GM12891 (cell line): ENCODE results near the gene CCDC117.

ENCODE experiments used
- DNase-seq: peaks from one replicate; pipeline ENCODE4 v3.0.0; 2011; ENCODE audit warnings: low spot score; ENCODE audit not compliant: insufficient read length
- FAIRE-seq: peaks from 2 replicates; lab custom pipeline; 2011; peaks lifted over from hg19 to GRCh38; lab: Jason Lieb, UNC
- PAX5 ChIP-seq: IDR thresholded peaks from 2 replicates; pipeline ENCODE4 v1.6.1; 2011; ENCODE audit warnings: low read length, moderate library complexity, mild to moderate bottlenecking; ENCODE audit not compliant: insufficient read depth, severe bottlenecking
- POLR2A ChIP-seq: IDR thresholded peaks from 2 replicates; pipeline ENCODE4 v1.6.1; 2011; ENCODE audit warnings: low read depth, low read length, control low read depth
- POLR2AphosphoS5 ChIP-seq: IDR thresholded peaks from 2 replicates; pipeline ENCODE4 v1.6.1; 2011; ENCODE audit warnings: low read depth, low read length, control low read depth
- POU2F2 ChIP-seq: IDR thresholded peaks from 2 replicates; pipeline ENCODE4 v1.6.1; 2011; ENCODE audit warnings: low read depth, mild to moderate bottlenecking, control low read depth, low read length, moderate library complexity
- SPI1 ChIP-seq: IDR thresholded peaks from 2 replicates; pipeline ENCODE4 v1.6.1; 2011; ENCODE audit warnings: low read depth, low read length, control low read depth
- TAF1 ChIP-seq: IDR thresholded peaks from 2 replicates; pipeline ENCODE4 v1.6.1; 2011; ENCODE audit warnings: low read depth, low read length, control low read depth

Gene CCDC117

GRCh38 chr22:28791124-28791523 lies 18.6 kb downstream of the CCDC117 start:
- no peak for FAIRE-seq
- TF ChIP-seq PAX5 = no peak
- no peak for TF ChIP-seq POLR2AphosphoS5
- no peak for TF ChIP-seq POU2F2
- TF ChIP-seq SPI1 = no peak
- TF ChIP-seq TAF1 = no peak
- TF ChIP-seq POLR2A = no peak
- no peak for DNase-seq

GRCh38 chr22:28791841-28792490 lies 19.5 kb downstream of the CCDC117 start:
- DNase-seq (no peak), FAIRE-seq (no peak)
- TF ChIP-seq POLR2A (no peak), POLR2AphosphoS5 (no peak), SPI1 (0 out of 2 replicates have a peak, but pooled peaks have one; percentile 13), TAF1 (no peak), POU2F2 (no peak)

- peak; percentile 71 for FAIRE-seq
- no peak for DNase-seq
- TF ChIP-seq POU2F2 (no peak), POLR2AphosphoS5 (no peak), TAF1 (no peak), SPI1 (no peak), PAX5 (no peak), POLR2A (no peak)
These were observed 20.2 kb downstream of the CCDC117 start for GRCh38 chr22:28792491-28793383.

- TF ChIP-seq PAX5 (no peak), SPI1 (no peak), POU2F2 (no peak), POLR2AphosphoS5 (no peak), TAF1 (no peak), POLR2A (no peak)
- FAIRE-seq = no peak
These were observed 21.6 kb downstream of the CCDC117 start for GRCh38 chr22:28793976-28794584.

GRCh38 chr22:28795071-28795693 lies 22.7 kb downstream of the CCDC117 start:
- no peak for DNase-seq
- TF ChIP-seq POU2F2 (no peak), POLR2A (no peak), POLR2AphosphoS5 (no peak; the same call in 1 of the 2 replicates), TAF1 (no peak), SPI1 (no peak), PAX5 (no peak)
- FAIRE-seq = no peak

More at GRCh38 chr22:28793976-28794584, 21.6 kb downstream of the CCDC117 start:
- no peak for DNase-seq

- FAIRE-seq = peak; percentile 28
- no peak for DNase-seq
- no peak for TF ChIP-seq TAF1
- TF ChIP-seq PAX5 = no peak
- 0 out of 2 replicates have a peak, but pooled peaks have one; percentile 18 for TF ChIP-seq POLR2AphosphoS5
These were observed 23.7 kb downstream of the CCDC117 start for GRCh38 chr22:28795932-28796856.

GRCh38 chr22:28798810-28799605 lies 26.5 kb downstream of the CCDC117 start:
- TF ChIP-seq TAF1 (no peak), POLR2AphosphoS5 (no peak), POLR2A (no peak), POU2F2 (no peak)
- FAIRE-seq (no peak), DNase-seq (no peak)

GRCh38 chr22:28799606-28800307 lies 27.3 kb downstream of the CCDC117 start:
- FAIRE-seq = no peak
- no peak for TF ChIP-seq POLR2AphosphoS5
- TF ChIP-seq TAF1 = no peak
- TF ChIP-seq POU2F2 = no peak
- TF ChIP-seq SPI1 = no peak
- no peak for TF ChIP-seq PAX5
- TF ChIP-seq POLR2A = no peak; the same call in 1 of the 2 replicates
- DNase-seq = no peak
